ENCODE results near the gene BMP8B. TPM values are rescaled to one million over a fixed set of nuclear protein-coding genes. Genes with fewer than 3 reads are reported as not detected.
"Not testable (repeated sequence)": the region's sequence is repeated elsewhere in the genome, so short reads cannot be mapped to it uniquely, and the experiment has no call there.

The BMP8B gene
- total RNA-seq, 1 experiment from 2014 or later, result 0.42 TPM

- no CpG with 5 or more reads among the region's 19 CpGs for WGBS (ENCODE audit: extremely low coverage, insufficient read length, low lambda C conversion rate)
- not testable (repeated sequence) for H2BK20ac ChIP-seq (ENCODE audit: low read depth, low read length, poor library complexity, severe bottlenecking); H3K23ac ChIP-seq (ENCODE audit: insufficient read length, low read depth, low read length); H3K4me2 ChIP-seq (ENCODE audit: insufficient read depth, insufficient read length, low read length); H2BK15ac ChIP-seq (ENCODE audit: low read depth, low read length); H3K14ac ChIP-seq (ENCODE audit: insufficient read depth, low read length); H4K20me1 ChIP-seq (ENCODE audit: control insufficient read depth, insufficient read depth, insufficient read length); H3K9me3 ChIP-seq (ENCODE audit: control insufficient read depth, low read depth, low read length); H3K56ac ChIP-seq (ENCODE audit: insufficient read length, low read depth, low read length); H3K9me3 Mint-ChIP-seq; H2AFZ ChIP-seq (ENCODE audit: low read length); H4K91ac ChIP-seq (ENCODE audit: insufficient read length, low read depth, low read length); H3K27me3 ChIP-seq (ENCODE audit: insufficient read depth, low read length); H2BK12ac ChIP-seq (ENCODE audit: insufficient read length, low read depth, low read length); H3K4ac ChIP-seq (ENCODE audit: low read depth, low read length); H3K4me3 Mint-ChIP-seq; H2AK5ac ChIP-seq (ENCODE audit: insufficient read length, low read length); H3K23me2 ChIP-seq (ENCODE audit: insufficient read length, low read depth, low read length, poor library complexity, severe bottlenecking); DNase-seq; H3K18ac ChIP-seq (ENCODE audit: insufficient read length, low read depth, low read length); H3K27ac ChIP-seq (ENCODE audit: insufficient read length, low read depth, low read length); H2BK120ac ChIP-seq (ENCODE audit: low read depth, low read length, poor library complexity, severe bottlenecking); H3T11ph ChIP-seq (ENCODE audit: low read length); H3K4me1 ChIP-seq (ENCODE audit: insufficient read depth, low read length); H3K36me3 Mint-ChIP-seq (ENCODE audit: insufficient read depth in 1 of 3, low read depth in 3 of 3); H3K27ac Mint-ChIP-seq; H3K79me2 ChIP-seq (ENCODE audit: insufficient read depth, low read length); H4K5ac ChIP-seq (ENCODE audit: insufficient read length, low read depth, low read length); H3K9ac ChIP-seq (ENCODE audit: extremely low read depth, insufficient read length, low read length); H3K79me1 ChIP-seq (ENCODE audit: insufficient read depth, low read depth, low read length, poor library complexity, severe bottlenecking); H4K8ac ChIP-seq (replicated peaks; ENCODE audit: insufficient read length, low read depth, low read length); H3K4me1 Mint-ChIP-seq; H2BK5ac ChIP-seq (ENCODE audit: insufficient read length, low read length)
- H3K27me3 Mint-ChIP-seq (ENCODE audit: low read depth), result peaks cover 18% of the 10 kb centered on the region
These were observed 19.2 kb downstream of the BMP8B start for GRCh38 chr1:39769502-39769901.

GRCh38 chr1:39766466-39766865 is 22.2 kb downstream of the BMP8B start:
- H3K36me3 Mint-ChIP-seq (ENCODE audit: insufficient read depth in 1 of 3, low read depth in 3 of 3); H4K8ac ChIP-seq (replicated peaks; ENCODE audit: insufficient read length, low read depth, low read length); H3K4me1 ChIP-seq (ENCODE audit: insufficient read depth, low read length); H3K56ac ChIP-seq (ENCODE audit: insufficient read length, low read depth, low read length); H2BK5ac ChIP-seq (ENCODE audit: insufficient read length, low read length); DNase-seq; H4K91ac ChIP-seq (ENCODE audit: insufficient read length, low read depth, low read length); H3K4me3 Mint-ChIP-seq; H3K27ac Mint-ChIP-seq; H3K27me3 ChIP-seq (ENCODE audit: insufficient read depth, low read length); H3K23ac ChIP-seq (ENCODE audit: insufficient read length, low read depth, low read length); H3K9me3 Mint-ChIP-seq; H4K20me1 ChIP-seq (ENCODE audit: control insufficient read depth, insufficient read depth, insufficient read length); H3K79me2 ChIP-seq (ENCODE audit: insufficient read depth, low read length); H3K79me1 ChIP-seq (ENCODE audit: insufficient read depth, low read depth, low read length, poor library complexity, severe bottlenecking); H2BK20ac ChIP-seq (ENCODE audit: low read depth, low read length, poor library complexity, severe bottlenecking); H3K14ac ChIP-seq (ENCODE audit: insufficient read depth, low read length); H3K9ac ChIP-seq (ENCODE audit: extremely low read depth, insufficient read length, low read length); H3K4me1 Mint-ChIP-seq; H4K5ac ChIP-seq (ENCODE audit: insufficient read length, low read depth, low read length); H2BK15ac ChIP-seq (ENCODE audit: low read depth, low read length); H3K18ac ChIP-seq (ENCODE audit: insufficient read length, low read depth, low read length); H3K27ac ChIP-seq (ENCODE audit: insufficient read length, low read depth, low read length); H3T11ph ChIP-seq (ENCODE audit: low read length); H3K9me3 ChIP-seq (ENCODE audit: control insufficient read depth, low read depth, low read length); H3K23me2 ChIP-seq (ENCODE audit: insufficient read length, low read depth, low read length, poor library complexity, severe bottlenecking); H2AFZ ChIP-seq (ENCODE audit: low read length); H2AK5ac ChIP-seq (ENCODE audit: insufficient read length, low read length); H2BK120ac ChIP-seq (ENCODE audit: low read depth, low read length, poor library complexity, severe bottlenecking); H2BK12ac ChIP-seq (ENCODE audit: insufficient read length, low read depth, low read length); H3K4ac ChIP-seq (ENCODE audit: low read depth, low read length); H3K4me2 ChIP-seq (ENCODE audit: insufficient read depth, insufficient read length, low read length): not testable (repeated sequence)
- H3K27me3 Mint-ChIP-seq (ENCODE audit: low read depth), result peaks cover 21% of the 10 kb centered on the region
- no CpG with 5 or more reads among the region's 5 CpGs for WGBS (ENCODE audit: extremely low coverage, insufficient read length, low lambda C conversion rate)

Measured in H9 (cell line).